COR-L47 (cell line): ENCODE results near the gene LZTR1.

Source experiments
- DNase-seq: peaks from one replicate; lab custom pipeline; 2025; lab: John Stamatoyannopoulos, UW

LZTR1 gene

GRCh38 chr22:20951151-20951931 is 30.8 kb upstream of the LZTR1 start:
- DNase-seq, result no peak

- DNase-seq, result no peak
Observed at GRCh38 chr22:20951932-20952380, 30.1 kb upstream of the LZTR1 start.

GRCh38 chr22:20952544-20953341 is 29.4 kb upstream of the LZTR1 start:
- no peak for DNase-seq

GRCh38 chr22:20953342-20953608 is 28.8 kb upstream of the LZTR1 start:
- no peak for DNase-seq

- no peak for DNase-seq
Observed at GRCh38 chr22:20953668-20954500, 28.2 kb upstream of the LZTR1 start.

DNA sequence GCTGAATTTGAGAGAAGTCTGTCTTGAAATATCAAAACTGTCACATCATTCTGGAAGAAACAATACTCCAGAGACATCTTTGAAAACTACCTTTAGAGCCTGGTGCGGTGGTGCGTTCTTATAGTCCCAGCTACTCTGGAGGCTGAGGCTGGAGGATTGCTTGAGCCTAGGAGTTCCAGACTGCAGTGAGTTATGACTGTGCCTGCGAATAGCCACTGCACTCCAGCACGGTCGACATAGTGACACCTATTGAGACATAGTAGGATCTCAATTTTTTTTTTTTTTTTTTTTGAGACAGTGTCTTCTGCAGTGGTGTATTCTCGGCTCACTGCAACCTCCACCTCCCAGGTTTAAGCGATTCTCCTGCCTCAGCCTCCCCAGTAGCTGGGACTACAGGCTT is 26.5 kb upstream of the LZTR1 start:
- DNase-seq, result no peak

GRCh38 chr22:20956258-20957101 is 25.6 kb upstream of the LZTR1 start:
- DNase-seq, result no peak

GRCh38 chr22:20957102-20957682 is 24.9 kb upstream of the LZTR1 start:
- no peak for DNase-seq

GRCh38 chr22:20957683-20958431 is 24.2 kb upstream of the LZTR1 start:
- DNase-seq, result no peak

DNA sequence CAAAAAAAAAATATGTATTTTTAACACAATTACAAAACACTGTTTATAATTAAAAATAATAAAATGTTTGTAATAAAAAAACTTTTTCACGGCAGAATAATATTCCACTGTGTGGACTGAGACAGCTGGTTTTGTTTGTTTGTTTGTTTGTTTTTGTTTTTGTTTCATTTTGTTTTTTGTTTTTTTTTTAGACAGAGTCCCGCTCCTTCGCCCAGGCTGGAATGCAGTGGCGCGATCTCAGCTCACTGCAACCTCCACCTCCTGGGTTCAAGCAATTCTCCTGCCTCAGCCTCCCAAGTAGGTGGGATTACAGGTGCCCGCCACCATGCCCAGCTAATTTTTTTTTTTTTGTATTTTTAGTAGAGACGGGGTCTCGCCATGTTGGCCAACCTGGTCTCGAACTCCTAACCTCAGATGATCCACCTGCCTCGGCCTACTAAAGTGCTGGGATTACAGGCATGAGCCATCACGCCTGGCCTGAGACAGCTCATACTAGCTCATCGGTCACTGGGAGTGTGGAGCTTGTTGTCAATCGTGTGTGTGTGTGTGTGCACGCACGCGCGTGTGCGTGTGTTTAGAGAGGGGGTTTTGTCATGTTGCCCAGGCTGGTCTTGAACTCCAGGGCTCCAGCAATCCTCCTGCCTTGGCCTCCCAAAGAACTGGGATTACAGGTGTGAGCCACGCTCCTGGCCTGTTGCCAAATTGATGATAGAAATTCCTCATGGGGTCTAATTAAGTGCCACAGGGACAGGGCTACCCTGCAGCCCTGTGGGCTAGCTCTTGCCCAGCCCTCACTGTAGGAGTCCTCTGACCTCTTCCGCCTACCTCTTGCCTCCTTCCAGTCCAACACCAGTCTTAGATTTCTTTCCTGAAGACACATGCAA is 22.3 kb upstream of the LZTR1 start:
- no peak for DNase-seq

DNA sequence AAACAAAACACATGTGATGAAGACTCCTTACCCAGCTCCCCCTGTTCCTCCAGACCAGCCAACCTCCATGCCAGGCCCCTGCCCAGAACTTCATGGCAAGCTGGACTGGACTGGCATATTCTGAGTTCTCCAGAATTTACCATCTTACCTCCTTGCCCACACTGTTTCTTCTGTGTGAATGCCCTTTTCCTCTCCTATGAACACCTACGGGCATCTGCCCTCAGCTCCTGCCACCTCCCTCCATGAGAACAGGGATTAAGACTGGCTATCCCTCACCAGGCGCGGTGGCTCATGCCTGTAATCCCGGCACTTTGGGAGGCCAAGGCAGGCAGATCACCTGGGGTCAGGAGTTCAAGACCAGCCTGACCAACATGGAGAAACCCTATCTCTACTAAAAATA is 21.5 kb upstream of the LZTR1 start:
- no peak for DNase-seq

GRCh38 chr22:20962491-20962945 is 19.6 kb upstream of the LZTR1 start:
- no peak for DNase-seq

GRCh38 chr22:20963201-20964052 is 18.7 kb upstream of the LZTR1 start:
- no peak for DNase-seq

- no peak for DNase-seq
Observed at GRCh38 chr22:20964090-20964798, 17.9 kb upstream of the LZTR1 start.

DNA sequence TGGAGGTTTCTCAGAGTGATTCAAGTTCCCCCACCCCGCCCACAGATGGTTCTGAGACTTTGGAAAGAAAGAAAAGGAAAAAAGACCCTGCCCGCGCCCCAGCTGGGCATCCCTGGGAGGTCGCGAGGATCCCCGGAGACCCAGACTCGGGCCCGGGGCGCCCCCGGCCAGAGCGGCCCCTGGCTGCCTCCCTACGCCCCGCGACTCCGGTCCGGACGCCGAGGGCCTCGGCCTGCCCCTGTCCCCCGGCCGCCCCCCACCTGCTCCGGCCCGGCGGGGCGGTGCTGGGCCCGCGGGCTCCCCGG is 17.3 kb upstream of the LZTR1 start:
- no peak for DNase-seq

- no peak for DNase-seq
Observed at GRCh38 chr22:20965104-20965887, 16.8 kb upstream of the LZTR1 start.
